Body of pancreas (tissue), 4 donors: ENCODE measurements around the gene MRM2. TPM values are rescaled to one million over a fixed set of nuclear protein-coding genes. Genes with fewer than 3 reads are reported as not detected.

Experiments
- ATAC-seq: fragments of 150-250 bp; one replicate; pipeline ENCODE4 v1.9.1; 2016
- DNase-seq, 4 donors: peaks; one replicate each; pipeline ENCODE4 v3.0.0-alpha.2; 2019
- H3K27ac ChIP-seq, 4 donors: fragments of 200-600 bp; sonication (generic); 1 replicate in 3 of 4; 2 replicates in 1 of 4; pipeline versions ENCODE4 v1.5.1 to v1.6.1; 2016 to 2019; ENCODE audit warnings: mild to moderate bottlenecking in 1 of 4, mixed read lengths in 1 of 4, moderate library complexity in 1 of 4
- H3K27me3 ChIP-seq, 2 donors: fragments of 200-600 bp; sonication (generic); one replicate each; pipeline ENCODE4 v1.6.0; 2016; ENCODE audit warnings: mild to moderate bottlenecking in 1 of 2
- H3K36me3 ChIP-seq, 2 donors: fragments of 200-600 bp; sonication (generic); replicated peaks in 1 of 2; 2 replicates each; pipeline ENCODE4 v1.5.1; 2016; ENCODE audit warnings: low read depth in 2 of 2; ENCODE audit not compliant: insufficient read depth in 1 of 2
- H3K4me1 ChIP-seq: fragments of 200-600 bp; sonication (generic); one replicate; pipeline ENCODE4 v1.6.0; 2016
- H3K4me3 ChIP-seq, 2 donors: fragments of 200-600 bp; sonication (generic); 1 replicate in 1 of 2; 2 replicates in 1 of 2; pipeline ENCODE4 v1.5.1; 2016 to 2019
- H3K9me3 ChIP-seq, 3 donors: fragments of 200-600 bp; sonication (generic); 1 replicate in 2 of 3; 2 replicates in 1 of 3; pipeline ENCODE4 v1.5.1; 2016
- CTCF ChIP-seq, 7 experiments: fragments of 450-650 bp in 4 of 7; fragments of 200-600 bp in 3 of 7; sonication (generic) in 3 of 7; IDR thresholded peaks; one replicate each; pipeline ENCODE4 v1.5.1; 2016 to 2019; ENCODE audit warnings: antibody characterized with exemption in 7 of 7
- POLR2A ChIP-seq, 3 donors: fragments of 450-650 bp; IDR thresholded peaks; one replicate each; pipeline ENCODE4 v1.6.1; 2016; ENCODE audit warnings: antibody characterized with exemption in 3 of 3, mild to moderate bottlenecking in 2 of 3
- WGBS, 2 donors: methylation state at CpG; one replicate each; pipeline ENCODE4 v1.1.5; 2017; 5-methylcytosine and 5-hydroxymethylcytosine counted together
- intact Hi-C: fragments of 100-400 bp; cut with DNase I; formaldehyde crosslinking; loops from one replicate; pipeline ENCODE4 v1.15.1; 2023
- total RNA-seq, 2 donors: library from RNA; depleted of rRNA; stranded (reverse); fragments of >200 nt; gene quantifications; one replicate each; pipeline ENCODE4 v1.1.0, GENCODE V29; 2016

The MRM2 gene
- total RNA-seq, 2 donors from 2014 or later, result 7.6 to 8.8 TPM

DNA sequence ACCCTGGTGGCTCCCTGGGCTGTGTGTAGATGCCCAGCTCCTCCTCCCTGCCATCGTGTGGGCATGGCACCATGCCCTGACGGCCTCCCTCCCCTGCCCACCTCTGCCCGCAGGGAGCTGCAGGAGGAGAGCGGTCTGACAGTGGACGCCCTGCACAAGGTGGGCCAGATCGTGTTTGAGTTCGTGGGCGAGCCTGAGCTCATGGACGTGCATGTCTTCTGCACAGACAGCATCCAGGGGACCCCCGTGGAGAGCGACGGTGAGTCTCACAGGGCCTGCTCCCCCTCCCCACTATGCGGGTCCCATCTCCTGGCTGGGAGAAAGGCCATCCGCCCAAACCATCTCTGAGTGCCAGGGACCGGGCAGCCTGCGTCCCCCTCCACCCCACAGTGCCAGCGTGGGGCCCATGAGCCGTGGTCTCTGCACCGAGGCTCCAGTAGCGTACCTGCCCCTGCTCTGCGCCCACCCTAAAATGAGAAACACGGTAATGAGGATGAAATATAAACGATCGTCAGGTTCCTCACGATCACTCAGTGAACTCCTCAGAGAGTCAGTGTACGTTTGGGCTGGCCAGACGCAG lies 7.8 kb upstream of the MRM2 start:
- no peak overlapping the region for H3K4me3 ChIP-seq
- 77 to 90% methylated on average over 2 to 26 of the region's 27 CpGs for WGBS, 2 donors
- DNase-seq, result no peak
- no peaks in the 10 kb centered on the region for H3K27me3 ChIP-seq
- no peaks in the 10 kb centered on the region for H3K9me3 ChIP-seq
- H3K27ac ChIP-seq, result peak overlapping the region in 1 of 4 donors; percentile 34
- ATAC-seq, result no peak
- H3K36me3 ChIP-seq, result no peaks in the 10 kb centered on the region
- TF ChIP-seq CTCF (IDR thresholded peaks at IDR 0.05), result no peak
- TF ChIP-seq POLR2A (IDR thresholded peaks at IDR 0.05), result no peak
- intact Hi-C loops, result no loop called here
- no peaks in the 10 kb centered on the region for H3K4me1 ChIP-seq

DNA sequence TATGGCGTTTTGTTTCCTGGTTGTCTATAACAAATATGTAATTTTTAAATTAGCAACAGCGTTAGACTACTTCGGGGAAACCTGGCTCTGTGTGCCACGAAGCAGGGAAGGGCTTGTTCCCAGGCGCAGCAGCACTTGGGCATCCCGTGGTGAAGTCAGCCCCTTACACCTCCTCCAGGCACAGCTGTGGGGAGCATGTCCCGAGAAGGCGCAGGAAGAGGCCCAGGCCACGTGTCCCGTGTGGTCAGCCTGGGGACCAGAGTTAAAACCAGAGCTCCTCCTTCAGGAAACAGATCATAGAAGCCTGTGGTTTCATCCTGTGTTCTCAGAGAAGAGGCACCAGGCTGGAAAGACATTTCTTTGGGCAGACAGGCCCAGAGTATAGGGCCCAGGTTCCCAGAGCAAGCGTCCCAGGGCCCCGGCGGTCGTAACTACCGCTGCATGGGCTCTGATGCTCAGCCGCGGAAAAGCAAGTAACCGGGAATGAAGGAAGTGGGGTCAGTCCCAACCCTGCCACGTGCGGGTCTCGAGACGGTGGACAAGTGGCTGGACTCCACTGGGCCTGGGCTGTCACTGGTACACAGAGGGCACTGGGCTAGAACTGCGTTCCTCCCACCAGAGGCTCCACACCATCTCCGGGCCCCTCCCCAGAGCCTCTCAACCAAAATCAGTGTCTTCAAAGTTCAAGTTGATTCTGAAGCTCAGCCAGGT lies 7.1 kb upstream of the MRM2 start:
- intact Hi-C loops, result no loop called here
- ATAC-seq (peak; percentile 49), DNase-seq (peak in 2 of 4 donors; percentile 35 to 67)
- Histone ChIP-seq H3K27me3 (no peaks in the 10 kb centered on the region), H3K4me1 (no peaks in the 10 kb centered on the region), H3K27ac (peak overlapping the region in 2 of 4 donors; percentile 34 to 36), H3K36me3 (no peaks in the 10 kb centered on the region), H3K9me3 (no peaks in the 10 kb centered on the region), H3K4me3 (no peak overlapping the region)
- 49 to 53% methylated on average over 21 to 24 of the region's 24 CpGs for WGBS, 2 donors
- no peak for TF ChIP-seq CTCF (IDR thresholded peaks at IDR 0.05)

DNA sequence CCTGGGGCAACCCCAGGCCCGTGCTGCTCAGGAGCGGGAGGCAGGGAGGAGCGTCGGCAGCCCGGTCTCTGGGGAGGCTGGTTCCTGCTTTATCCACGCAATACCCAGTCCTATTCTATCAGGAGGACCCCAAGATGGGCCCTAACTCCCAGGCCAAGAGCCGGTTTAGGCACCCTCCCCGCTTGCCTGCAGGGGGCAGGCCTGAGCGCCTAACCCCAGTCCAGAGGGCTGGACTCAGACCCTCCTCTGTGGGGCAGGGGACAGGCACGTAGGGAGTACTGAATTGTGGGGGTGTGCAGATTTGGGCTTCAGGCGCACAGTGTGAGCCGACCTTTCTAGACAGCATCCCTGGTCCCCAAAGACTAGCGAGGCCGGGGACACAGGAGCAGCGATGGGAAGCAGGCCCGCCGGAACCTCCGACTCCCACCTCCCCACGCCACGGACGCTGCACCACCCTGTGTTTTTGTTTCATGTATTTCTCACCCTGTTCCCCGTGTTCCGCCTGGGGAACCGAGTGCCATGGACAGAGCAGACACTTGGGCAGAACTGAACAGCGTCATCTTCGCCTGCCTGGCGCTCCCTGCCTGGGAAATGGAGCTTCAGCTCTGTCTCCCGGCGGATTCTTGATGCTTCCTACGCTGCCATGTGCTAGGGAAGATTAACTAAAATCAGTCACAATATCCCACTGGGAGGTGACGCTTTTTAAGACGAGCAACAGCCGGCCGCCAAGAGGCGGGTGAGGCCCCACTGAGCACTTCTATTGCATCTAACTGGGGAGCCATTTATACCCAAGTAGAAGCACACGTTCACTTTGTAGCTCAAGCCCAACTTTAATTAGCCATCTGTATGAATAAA lies 5.4 kb upstream of the MRM2 start:
- Histone ChIP-seq H3K27ac (no peak overlapping the region), H3K4me1 (peaks cover 7% of the 10 kb centered on the region), H3K36me3 (no peaks in the 10 kb centered on the region), H3K27me3 (no peaks in the 10 kb centered on the region), H3K4me3 (no peak overlapping the region), H3K9me3 (no peaks in the 10 kb centered on the region)
- WGBS, 2 donors, result 59 to 78% methylated on average over 25 to 36 of the region's 36 CpGs
- TF ChIP-seq POLR2A (IDR thresholded peaks at IDR 0.05) (no peak), CTCF (IDR thresholded peaks at IDR 0.05) (peak in 6 of 7 experiments; percentile 27 to 47 (median 38))
- intact Hi-C loops, result no loop called here
- ATAC-seq (peak; percentile 31), DNase-seq (peak in 1 of 4 donors; percentile 23)

GRCh38 chr7:2245883-2246675 lies 4.1 kb upstream of the MRM2 start:
- ATAC-seq, result no peak
- intact Hi-C loops, result no loop called here
- 69 to 70% methylated on average over 13 to 22 of the region's 22 CpGs for WGBS, 2 donors

More at GRCh38 chr7:2245883-2246675, 4.1 kb upstream of the MRM2 start:
- Histone ChIP-seq H3K27me3 (no peaks in the 10 kb centered on the region), H3K4me3 (no peak overlapping the region), H3K9me3 (no peaks in the 10 kb centered on the region), H3K36me3 (no peaks in the 10 kb centered on the region), H3K4me1 (peaks cover 13% of the 10 kb centered on the region), H3K27ac (no peak overlapping the region)
- DNase-seq, result peak in 2 of 4 donors; percentile 18 to 33
- TF ChIP-seq POLR2A (IDR thresholded peaks at IDR 0.05) (no peak), CTCF (IDR thresholded peaks at IDR 0.05) (no peak)
